IMR-90 (cell line): ENCODE results near the gene DYRK2. TPM values are rescaled to one million over a fixed set of nuclear protein-coding genes. Genes with fewer than 3 reads are reported as not detected.

Source experiments
- ATAC-seq: fragments of 200-7000 bp; cut with Tn5 transposase; 2 replicates; pipeline ENCODE4 v1.9.1; 2020; ENCODE audit warnings: low read depth, mild to moderate bottlenecking, moderate library complexity
- BruUV-seq: library from RNA; stranded (reverse); fragments of 400-500 nt; replicated peaks from 2 replicates; lab custom pipeline; 2021; lab: Mats Ljungman, UMichigan
- CTCF ChIA-PET: fragments of 300-600 bp; formaldehyde crosslinking; extraction: SDS; loops from one replicate; lab custom pipeline; 2021; ENCODE audit warnings: antibody characterized with exemption; lab: Yijun Ruan, JAX
- POLR2A ChIA-PET: fragments of 300-600 bp; sonication (Branson Sonifier 250); formaldehyde crosslinking; loops from one replicate; lab custom pipeline; 2022; ENCODE audit warnings: antibody characterized with exemption; ENCODE audit not compliant: unreplicated experiment; lab: Charles Lee
- DNase-seq: peaks from one replicate; pipeline ENCODE4 v3.0.0; 2013
- H2AFZ ChIP-seq: replicated peaks from 2 replicates; pipeline ENCODE3; 2013; ENCODE audit warnings: low read length, mild to moderate bottlenecking; ENCODE audit not compliant: poor library complexity
- H2AK5ac ChIP-seq: 2 replicates; pipeline ENCODE4 v1.6.1; 2013; ENCODE audit warnings: low read depth, low read length, inconsistent platforms
- H2AK9ac ChIP-seq: replicated peaks from 2 replicates; pipeline ENCODE3; 2013; ENCODE audit warnings: mild to moderate bottlenecking, low read depth, low read length, moderate library complexity; ENCODE audit not compliant: poor library complexity
- H2BK120ac ChIP-seq: 2 replicates; pipeline ENCODE4 v1.6.1; 2013; ENCODE audit warnings: low read depth, low read length, inconsistent platforms
- H2BK15ac ChIP-seq: 3 replicates; pipeline ENCODE4 v1.6.1; 2013; ENCODE audit warnings: low read depth, low read length, inconsistent platforms
- H2BK20ac ChIP-seq: 2 replicates; pipeline ENCODE4 v1.6.1; 2013; ENCODE audit warnings: low read depth, mild to moderate bottlenecking, inconsistent platforms, low read length, moderate library complexity
- H2BK5ac ChIP-seq: 2 replicates; pipeline ENCODE4 v1.6.1; 2013; ENCODE audit warnings: mild to moderate bottlenecking, low read depth, low read length, inconsistent platforms; ENCODE audit not compliant: poor library complexity, severe bottlenecking
- H3K14ac ChIP-seq: replicated peaks from 2 replicates; pipeline ENCODE4 v1.6.1; 2013; ENCODE audit warnings: low read depth, low read length, inconsistent platforms
- H3K18ac ChIP-seq: 2 replicates; pipeline ENCODE4 v1.6.1; 2013; ENCODE audit warnings: low read depth, low read length, control low read depth
- H3K23ac ChIP-seq: 2 replicates; pipeline ENCODE4 v1.6.1; 2013; ENCODE audit warnings: low read depth, low read length, inconsistent platforms
- H3K27ac ChIP-seq: 2 replicates; pipeline ENCODE4 v1.5.1; 2013; ENCODE audit warnings: mild to moderate bottlenecking, control low read depth, low read length; ENCODE audit not compliant: insufficient read depth
- H3K27me3 ChIP-seq: 2 replicates; pipeline ENCODE4 v1.6.1; 2013; ENCODE audit warnings: low read length; ENCODE audit not compliant: control insufficient read depth, insufficient read depth
- H3K36me3 ChIP-seq: 2 replicates; pipeline ENCODE4 v1.6.1; 2013; ENCODE audit warnings: low read length, mixed read lengths; ENCODE audit not compliant: control insufficient read depth, insufficient read depth
- H3K4ac ChIP-seq: 2 replicates; pipeline ENCODE4 v1.6.1; 2013; ENCODE audit warnings: low read depth, low read length, inconsistent platforms
- H3K4me1 ChIP-seq: 2 replicates; pipeline ENCODE4 v1.6.1; 2013; ENCODE audit warnings: low read length, mixed read lengths; ENCODE audit not compliant: control insufficient read depth, insufficient read depth
- H3K4me2 ChIP-seq: 2 replicates; pipeline ENCODE4 v1.6.1; 2013; ENCODE audit warnings: low read depth, mild to moderate bottlenecking, control low read depth, low read length, moderate library complexity
- H3K4me3 ChIP-seq: 2 replicates; pipeline ENCODE4 v1.5.1; 2013; ENCODE audit warnings: low read depth, mild to moderate bottlenecking, control low read depth, low read length, moderate library complexity; ENCODE audit not compliant: insufficient read depth
- H3K56ac ChIP-seq: 2 replicates; pipeline ENCODE4 v1.6.1; 2013; ENCODE audit warnings: low read length, inconsistent platforms; ENCODE audit not compliant: insufficient read depth; ENCODE audit errors: extremely low read depth
- H3K79me1 ChIP-seq, 2 experiments: 2 replicates each; pipeline ENCODE4 v1.6.1; 2013; ENCODE audit warnings: low read length in 2 of 2, inconsistent platforms in 1 of 2, low read depth in 1 of 2
- H3K9ac ChIP-seq: 2 replicates; pipeline ENCODE4 v1.6.1; 2013; ENCODE audit warnings: low read depth, low read length, control low read depth
- H3K9me1 ChIP-seq: 2 replicates; pipeline ENCODE4 v1.6.1; 2013; ENCODE audit warnings: low read length, inconsistent platforms; ENCODE audit not compliant: insufficient read depth
- H3K9me3 ChIP-seq: 2 replicates; pipeline ENCODE4 v1.6.1; 2013; ENCODE audit warnings: low read length; ENCODE audit not compliant: control insufficient read depth, insufficient read depth
- H4K20me1 ChIP-seq: 2 replicates; pipeline ENCODE4 v1.6.1; 2013; ENCODE audit warnings: low read length, inconsistent platforms; ENCODE audit not compliant: insufficient read depth
- H4K5ac ChIP-seq: 2 replicates; pipeline ENCODE4 v1.6.1; 2013; ENCODE audit warnings: mild to moderate bottlenecking, low read depth, low read length, control low read depth
- H4K8ac ChIP-seq, 2 experiments: 2 replicates each; pipeline ENCODE4 v1.6.1; 2013; ENCODE audit warnings: low read depth in 2 of 2, low read length in 2 of 2, control low read depth in 1 of 2, inconsistent platforms in 1 of 2
- H4K91ac ChIP-seq: 2 replicates; pipeline ENCODE4 v1.6.1; 2013; ENCODE audit warnings: low read depth, low read length, inconsistent platforms; ENCODE audit not compliant: insufficient read depth
- BHLHE40 ChIP-seq: fragments of 150-350 bp; IDR thresholded peaks from 2 replicates; pipeline ENCODE4 v1.6.1; 2016; ENCODE audit warnings: mild to moderate bottlenecking, low read depth, low read length
- CEBPB ChIP-seq: IDR thresholded peaks from 2 replicates; pipeline ENCODE4 v1.6.1; 2012; ENCODE audit warnings: low read depth, low read length, improper control_type of control experiment
- CHD1 ChIP-seq: IDR thresholded peaks from 2 replicates; pipeline ENCODE4 v1.6.1; 2012; ENCODE audit warnings: low read depth, low read length, improper control_type of control experiment
- ELK1 ChIP-seq: fragments of 150-350 bp; IDR thresholded peaks from 2 replicates; pipeline ENCODE4 v1.6.1; 2016; ENCODE audit warnings: low read depth, mild to moderate bottlenecking, low read length, moderate library complexity, borderline replicate concordance
- FOS ChIP-seq: fragments of 150-350 bp; IDR thresholded peaks from 2 replicates; pipeline ENCODE4 v1.6.1; 2016; ENCODE audit warnings: low read depth, low read length
- MAFK ChIP-seq: IDR thresholded peaks from 2 replicates; pipeline ENCODE4 v1.6.1; 2012; ENCODE audit warnings: low read depth, low read length, improper control_type of control experiment
- MAZ ChIP-seq: IDR thresholded peaks from 2 replicates; pipeline ENCODE4 v1.6.1; 2012; ENCODE audit warnings: low read depth, mild to moderate bottlenecking, low read length, improper control_type of control experiment, moderate library complexity, borderline replicate concordance
- MXI1 ChIP-seq: IDR thresholded peaks from 2 replicates; pipeline ENCODE4 v1.6.1; 2012; ENCODE audit warnings: low read depth, mild to moderate bottlenecking, low read length, moderate library complexity, borderline replicate concordance
- NFE2L2 ChIP-seq: fragments of 150-350 bp; IDR thresholded peaks from 2 replicates; pipeline ENCODE4 v1.6.1; 2016; ENCODE audit warnings: low read depth, mild to moderate bottlenecking, low read length
- POLR2A ChIP-seq: IDR thresholded peaks from 2 replicates; pipeline ENCODE4 v1.6.1; 2012; ENCODE audit warnings: mild to moderate bottlenecking, low read depth, low read length
- RAD21 ChIP-seq: IDR thresholded peaks from 2 replicates; pipeline ENCODE4 v1.6.1; 2012; ENCODE audit warnings: low read length, improper control_type of control experiment
- RCOR1 ChIP-seq: IDR thresholded peaks from 2 replicates; pipeline ENCODE4 v1.6.1; 2012; ENCODE audit warnings: mild to moderate bottlenecking, low read length, improper control_type of control experiment; ENCODE audit not compliant: insufficient replicate concordance
- RFX5 ChIP-seq: IDR thresholded peaks from 2 replicates; pipeline ENCODE4 v1.8.0; 2012; ENCODE audit warnings: low read depth, mild to moderate bottlenecking, low read length, moderate library complexity
- SMC3 ChIP-seq: fragments of 150-350 bp; IDR thresholded peaks from 2 replicates; pipeline ENCODE4 v1.6.1; 2016; ENCODE audit warnings: low read depth, mild to moderate bottlenecking, antibody characterized with exemption, low read length, moderate library complexity
- USF2 ChIP-seq: fragments of 150-350 bp; IDR thresholded peaks from 2 replicates; pipeline ENCODE4 v1.6.1; 2017; ENCODE audit warnings: mild to moderate bottlenecking, antibody characterized with exemption, low read length, low read depth
- WGBS, 2 experiments: methylation state at CpG; one replicate each; pipeline versions ENCODE4 v1.1.5 to v1.1.7; 2013; ENCODE audit warnings: missing lambda C conversion rate in 2 of 2; ENCODE audit not compliant: insufficient read length in 1 of 2; ENCODE audit errors: extremely low coverage in 2 of 2; 5-methylcytosine and 5-hydroxymethylcytosine counted together
- dilution Hi-C: fragments of 300-500 bp; cut with HindIII; formaldehyde crosslinking; loops from one replicate; pipeline ENCODE4 v1.14.3; 2018; ENCODE audit warnings: low sequenced_read_pairs; ENCODE audit not compliant: unreplicated experiment
- in situ Hi-C: fragments of 300-500 bp; cut with MboI; formaldehyde crosslinking; loops from 3 replicates; pipeline ENCODE4 v1.14.3; 2019; ENCODE audit warnings: low sequenced_read_pairs, inconsistent platforms, mixed read lengths
- intact Hi-C: fragments of 100-400 bp; cut with micrococcal nuclease; formaldehyde crosslinking; loops from 2 replicates; pipeline ENCODE4 v1.10.0; 2022
- polyA plus RNA-seq, 3 experiments: library from polyadenylated mRNA; depleted of rRNA; stranded (reverse); fragments of >200 nt; gene quantifications; 2 replicates each; pipeline ENCODE4 v1.2.3, GENCODE V29; 2012; ENCODE audit warnings: low replicate concordance in 1 of 3
- total RNA-seq: library from RNA; depleted of rRNA; stranded (reverse); fragments of >200 nt; gene quantifications from 2 replicates; pipeline ENCODE4 v1.2.3, GENCODE V29; 2012

DYRK2 gene
- total and polyA plus RNA-seq, 2 of the 4 experiments (the other 2 are of a cell fraction) = 16.3 to 23.1 TPM

DNA sequence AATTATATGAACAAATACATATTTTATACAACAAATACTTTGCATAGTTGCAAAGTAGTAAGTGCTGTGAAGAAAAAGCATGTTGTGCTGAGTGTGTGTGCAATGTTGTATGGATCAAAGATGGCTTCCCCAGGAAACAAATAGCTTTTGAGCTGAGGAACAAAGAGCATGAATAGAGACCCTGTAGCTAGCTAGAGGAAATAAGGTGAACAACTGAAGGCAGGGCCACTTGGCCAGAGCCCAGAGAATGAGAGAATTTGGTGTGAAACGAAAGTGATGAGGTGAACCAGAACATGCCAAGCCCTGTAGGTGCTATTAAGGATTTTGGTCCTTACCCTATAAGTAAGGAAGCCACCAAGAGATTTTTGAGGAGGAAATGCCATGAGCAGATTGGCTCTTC, 17.1 kb downstream of the DYRK2 start (continued):
- TF ChIP-seq SMC3 = no peak

DNA sequence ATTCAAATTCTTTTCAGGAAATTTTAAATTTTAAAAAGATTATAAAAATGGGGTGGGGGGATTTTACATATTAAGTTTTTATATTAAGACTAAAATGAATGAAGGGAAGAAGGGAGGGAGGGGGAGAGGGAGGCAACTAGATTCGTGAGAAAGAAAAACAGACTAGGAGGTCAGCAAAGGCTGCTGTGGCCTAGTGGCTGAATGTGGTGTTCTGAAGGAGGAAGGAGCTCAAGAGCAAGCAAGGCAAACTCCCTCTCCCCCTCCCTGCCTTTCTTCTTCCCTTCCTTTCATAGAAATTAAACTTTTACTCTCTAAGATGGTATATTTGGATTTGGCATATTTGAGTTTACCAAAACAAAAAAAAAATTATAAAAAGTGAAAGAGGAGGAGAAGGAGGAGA, 18.1 kb downstream of the DYRK2 start:
- Histone ChIP-seq H4K8ac (no peak overlapping the region), H4K5ac (no peak overlapping the region), H3K4me1 (peaks cover 9% of the 10 kb centered on the region), H3K9me1 (peaks cover 8% of the 10 kb centered on the region), H2BK5ac (no peak overlapping the region), H2AFZ (no peak overlapping the region), H2BK120ac (no peak overlapping the region), H3K9ac (no peak overlapping the region), H2AK9ac (no peak overlapping the region), H3K27ac (no peak overlapping the region), H3K4me2 (no peak overlapping the region), H2BK20ac (no peak overlapping the region; the same call in 1 of the 2 replicates), H3K23ac (no peak overlapping the region), H3K56ac (no peak overlapping the region), H3K79me1 (peaks cover 16 to 50% of the 10 kb centered on the region in 2 experiments), H3K27me3 (no peaks in the 10 kb centered on the region), H2AK5ac (peak overlapping the region; percentile 27; the same call in 1 of the 2 replicates), H4K20me1 (peaks cover 4% of the 10 kb centered on the region; the same call in 1 of the 2 replicates), H3K4ac (no peak overlapping the region), H3K9me3 (no peaks in the 10 kb centered on the region), H3K36me3 (no peaks in the 10 kb centered on the region), H3K18ac (no peak overlapping the region), H4K91ac (no peak overlapping the region), H3K4me3 (no peak overlapping the region), H2BK15ac (no peak overlapping the region), H3K14ac (no peak overlapping the region)
- dilution Hi-C loops = no loop called here
- WGBS, 2 experiments = no CpG with 5 or more reads among the region's 1 CpG
- DNase-seq = no peak
- in situ Hi-C loops = no loop called here
- ChIA-PET POLR2A (no interaction called here), CTCF (interaction anchor here (0.7 kb wide), 1 partner anchor 373 kb away, joined by 4 read pairs; no protein-coding TSS in a partner anchor)
- TF ChIP-seq MAFK = no peak
- TF ChIP-seq POLR2A = no peak
- no peak for TF ChIP-seq SMC3
- no peak for TF ChIP-seq RFX5
- no peak for TF ChIP-seq CEBPB
- no peak for TF ChIP-seq USF2
- TF ChIP-seq BHLHE40 = no peak
- TF ChIP-seq FOS = no peak
- no peak for TF ChIP-seq MAZ
- TF ChIP-seq MXI1 = no peak
- TF ChIP-seq NFE2L2 = no peak
- TF ChIP-seq RCOR1 = no peak
- no peak for TF ChIP-seq CHD1
- no peak for TF ChIP-seq ELK1
- no peak for TF ChIP-seq RAD21
- intact Hi-C loops = no loop called here
- no TSS peak for BruUV-seq
- ATAC-seq = no peak
